Gastrocnemius medialis (tissue), 4 donors: ENCODE results near the gene RAB43.

Source experiments
- CTCF ChIP-seq, 5 experiments: fragments of 450-650 bp in 3 of 5; fragments of 200-600 bp in 2 of 5; sonication (generic) in 2 of 5; IDR thresholded peaks in 4 of 5; conservative IDR thresholded peaks in 1 of 5; 1 replicate in 4 of 5; 2 replicates in 1 of 5; pipeline ENCODE4 v1.5.1; 2016 to 2019; ENCODE audit warnings: antibody characterized with exemption in 5 of 5, mild to moderate bottlenecking in 3 of 5, moderate library complexity in 3 of 5
- POLR2A ChIP-seq, 2 donors: fragments of 450-650 bp; IDR thresholded peaks; one replicate each; pipeline ENCODE4 v1.6.1; 2017; ENCODE audit warnings: antibody characterized with exemption in 2 of 2, mild to moderate bottlenecking in 2 of 2, moderate library complexity in 2 of 2

- TF ChIP-seq CTCF (IDR thresholded peaks at IDR 0.05 in 4 of 5, conservative IDR thresholded peaks at IDR 0.05 in 1 of 5) (no peak), POLR2A (IDR thresholded peaks at IDR 0.05) (no peak)
Measured at GRCh38 chr3:129054605-129055104, 66.9 kb downstream of the RAB43 start.
